ENCODE measurements around the gene ODF2. TPM values are rescaled to one million over a fixed set of nuclear protein-coding genes. Genes with fewer than 3 reads are reported as not detected.

The ODF2 gene
- total RNA-seq, 4 donors from 2014 or later = 13.4 to 22.2 (median 16.5) TPM

DNA sequence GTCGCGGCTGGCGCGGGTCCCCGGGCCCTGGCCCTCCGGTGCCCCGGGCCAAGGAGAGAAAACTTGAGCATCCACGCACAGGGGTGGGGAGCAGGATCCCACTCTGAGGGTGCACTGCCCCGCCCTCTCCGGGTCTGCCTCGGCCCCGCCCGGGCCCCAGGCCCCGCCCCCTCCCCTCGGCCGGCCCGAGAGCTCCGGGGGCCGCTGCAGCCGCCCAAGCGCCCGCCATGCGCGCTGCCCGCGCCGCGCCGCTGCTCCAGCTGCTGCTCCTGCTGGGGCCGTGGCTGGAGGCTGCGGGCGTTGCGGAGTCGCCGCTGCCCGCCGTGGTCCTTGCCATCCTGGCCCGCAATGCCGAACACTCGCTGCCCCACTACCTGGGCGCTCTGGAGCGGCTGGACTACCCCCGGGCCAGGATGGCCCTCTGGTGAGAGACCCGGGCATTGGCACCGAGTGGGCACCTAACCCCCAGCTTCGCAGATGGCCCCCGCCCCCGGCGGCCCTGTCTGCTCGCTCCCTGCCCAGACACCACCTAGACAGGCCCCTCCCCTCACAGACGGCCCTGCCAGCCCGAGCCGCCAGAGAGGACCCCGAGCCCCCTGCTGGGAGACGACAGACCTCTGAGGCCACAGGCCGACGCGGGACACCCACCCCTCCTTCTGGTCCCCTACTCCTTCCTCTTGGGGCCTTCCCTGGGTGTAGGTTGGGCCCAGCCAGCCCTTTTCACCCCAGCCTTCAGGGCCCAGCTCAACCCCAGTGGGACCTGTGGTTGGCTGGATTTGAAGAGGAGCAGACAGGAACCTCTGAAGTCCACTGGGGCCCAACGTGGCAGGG lies 34.9 kb upstream of the ODF2 start, which contains the start of gene CERCAM:
TSS of gene CERCAM (plus strand) at position 207 of the 831 bp plus-strand sequence. CDS start at position 228, 21 bp downstream.
- TF ChIP-seq CTCF (IDR thresholded peaks at IDR 0.05; ENCODE audit: low read depth) = no peak

- TF ChIP-seq CTCF (IDR thresholded peaks at IDR 0.05; ENCODE audit: low read depth) = no peak
Observed at GRCh38 chr9:128421482-128421996, 34.3 kb upstream of the ODF2 start.

GRCh38 chr9:128422783-128423150 lies 33.0 kb upstream of the ODF2 start:
- no peak for TF ChIP-seq CTCF (IDR thresholded peaks at IDR 0.05; ENCODE audit: low read depth)

DNA sequence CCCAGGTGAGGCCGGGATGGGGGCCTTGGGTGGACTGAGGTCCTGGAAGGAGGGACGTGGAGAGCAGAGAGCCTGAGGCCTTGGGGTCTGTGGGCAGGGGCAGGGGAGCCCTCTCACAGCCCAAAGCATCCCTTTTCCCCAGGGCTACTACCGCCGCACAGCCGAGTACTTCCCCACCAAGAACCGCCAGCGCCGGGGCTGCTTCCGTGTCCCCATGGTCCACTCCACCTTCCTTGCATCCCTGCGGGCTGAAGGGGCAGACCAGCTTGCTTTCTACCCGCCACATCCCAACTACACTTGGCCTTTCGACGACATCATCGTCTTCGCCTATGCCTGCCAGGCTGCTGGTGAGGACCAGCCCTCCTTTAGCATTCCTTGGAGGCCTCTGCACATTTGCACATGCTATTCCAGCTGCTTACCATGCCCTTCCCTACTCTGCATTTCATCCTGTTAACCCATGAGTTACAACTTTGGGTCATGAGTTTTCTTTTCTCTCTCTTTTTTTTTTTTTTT lies 31.5 kb upstream of the ODF2 start:
- TF ChIP-seq CTCF (IDR thresholded peaks at IDR 0.05; ENCODE audit: low read depth) = no peak

DNA sequence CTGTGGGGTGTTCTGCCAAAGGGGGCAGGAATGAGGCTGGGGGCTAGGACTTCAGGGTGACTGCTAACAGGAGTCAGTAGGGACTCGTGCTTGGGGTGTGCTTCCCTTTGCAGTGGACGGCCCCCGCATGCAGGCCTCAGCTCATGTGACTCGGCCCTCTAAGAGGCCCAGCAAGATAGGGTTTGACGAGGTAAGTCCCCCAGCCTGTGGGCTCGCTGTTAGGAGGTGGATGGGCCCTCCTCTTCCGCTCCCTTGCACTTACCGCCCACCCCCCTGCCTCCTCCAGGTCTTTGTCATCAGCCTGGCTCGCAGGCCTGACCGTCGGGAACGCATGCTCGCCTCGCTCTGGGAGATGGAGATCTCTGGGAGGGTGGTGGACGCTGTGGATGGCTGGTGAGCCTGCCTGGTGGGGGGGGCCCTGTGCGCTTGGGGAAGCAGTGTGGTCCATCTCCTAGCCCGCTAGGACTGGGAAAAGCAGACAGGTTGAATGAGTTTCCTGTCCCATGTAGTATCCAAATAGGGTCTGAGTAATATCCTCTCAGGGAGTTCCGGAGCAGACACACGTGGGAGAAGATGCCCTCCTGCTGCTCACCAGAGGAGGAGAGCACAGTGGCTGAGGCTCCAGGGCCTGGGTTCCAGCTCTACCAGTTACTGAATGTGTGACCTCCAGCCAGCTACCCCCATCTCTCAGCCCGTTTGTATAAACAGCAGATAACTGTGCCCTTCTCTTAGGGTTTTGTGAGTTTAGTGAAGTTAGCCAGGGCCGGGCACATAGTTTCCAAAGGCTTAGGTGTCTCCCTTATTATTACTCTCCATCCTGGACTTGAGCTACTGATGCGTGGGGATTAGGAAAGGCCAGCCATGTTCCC lies 26.9 kb upstream of the ODF2 start:
- TF ChIP-seq CTCF (IDR thresholded peaks at IDR 0.05; ENCODE audit: low read depth) = no peak

GRCh38 chr9:128429513-128430086 lies 26.2 kb upstream of the ODF2 start:
- no peak for TF ChIP-seq CTCF (IDR thresholded peaks at IDR 0.05; ENCODE audit: low read depth)
